Measurements from ENCODE around the gene RANBP10. TPM values are rescaled to one million over a fixed set of nuclear protein-coding genes. Genes with fewer than 3 reads are reported as not detected.

RANBP10 gene
- total RNA-seq, 1 donor from 2014 or later = 11.4 TPM

- Mint-ChIP-seq H3K4me1 (no peaks in the 10 kb centered on the region), H3K36me3 (peaks cover 6% of the 10 kb centered on the region), H3K9me3 (no peaks in the 10 kb centered on the region), H3K27ac (no peak overlapping the region), H3K4me3 (no peak overlapping the region), H3K27me3 (ENCODE audit: insufficient read depth, low read depth) (peaks cover 6% of the 10 kb centered on the region)
- TF ChIP-seq EZH2phosphoT487 (IDR thresholded peaks at IDR 0.05) (no peak), EZH2 (IDR thresholded peaks at IDR 0.05) (no peak), CTCF (IDR thresholded peaks at IDR 0.05) (no peak)
- Histone ChIP-seq H3K4me2 (no peak overlapping the region), H3K4me1 (no peaks in the 10 kb centered on the region), H2AFZ (replicated peaks) (no peak overlapping the region), H3K9me3 (ENCODE audit: low read depth) (no peaks in the 10 kb centered on the region), H3K9ac (no peak overlapping the region), H3K27me3 (no peaks in the 10 kb centered on the region), H3K36me3 (no peaks in the 10 kb centered on the region), H4K20me1 (ENCODE audit: low read depth) (no peaks in the 10 kb centered on the region), H3K4me3 (no peak overlapping the region), H3F3A (ENCODE audit: low read depth) (no peaks in the 10 kb centered on the region), H3K79me2 (ENCODE audit: low read depth) (no peaks in the 10 kb centered on the region), H3K27ac (no peak overlapping the region)
- no peak for DNase-seq (ENCODE audit: low spot score)
Observed at GRCh38 chr16:67730326-67730725, 76.0 kb downstream of the RANBP10 start.

- DNase-seq (ENCODE audit: low spot score) = no peak
- Histone ChIP-seq H3K27ac (no peak overlapping the region), H3K4me3 (no peak overlapping the region), H3K27me3 (no peaks in the 10 kb centered on the region), H4K20me1 (ENCODE audit: low read depth) (no peaks in the 10 kb centered on the region), H3K9ac (no peak overlapping the region), H3K4me1 (no peaks in the 10 kb centered on the region), H3F3A (ENCODE audit: low read depth) (no peaks in the 10 kb centered on the region), H3K9me3 (ENCODE audit: low read depth) (no peaks in the 10 kb centered on the region), H3K79me2 (ENCODE audit: low read depth) (no peaks in the 10 kb centered on the region), H2AFZ (replicated peaks) (no peak overlapping the region), H3K36me3 (no peaks in the 10 kb centered on the region), H3K4me2 (no peak overlapping the region)
- Mint-ChIP-seq H3K36me3 (peaks cover 6% of the 10 kb centered on the region), H3K9me3 (no peaks in the 10 kb centered on the region), H3K4me1 (no peaks in the 10 kb centered on the region), H3K27me3 (ENCODE audit: insufficient read depth, low read depth) (peaks cover 6% of the 10 kb centered on the region), H3K4me3 (no peak overlapping the region), H3K27ac (no peak overlapping the region)
- TF ChIP-seq CTCF (IDR thresholded peaks at IDR 0.05) = no peak
- TF ChIP-seq EZH2phosphoT487 (IDR thresholded peaks at IDR 0.05) = no peak
- no peak for TF ChIP-seq EZH2 (IDR thresholded peaks at IDR 0.05)
Observed at GRCh38 chr16:67729636-67730248, 76.6 kb downstream of the RANBP10 start.

- no peak overlapping the region for H3K9ac ChIP-seq
- no peaks in the 10 kb centered on the region for H3K79me2 ChIP-seq (ENCODE audit: low read depth)
- no peak overlapping the region for H3K4me3 ChIP-seq
- Mint-ChIP-seq H3K4me1 (no peaks in the 10 kb centered on the region), H3K36me3 (peaks cover 6% of the 10 kb centered on the region), H3K4me3 (no peak overlapping the region), H3K9me3 (no peaks in the 10 kb centered on the region), H3K27me3 (ENCODE audit: insufficient read depth, low read depth) (peaks cover 4% of the 10 kb centered on the region), H3K27ac (no peak overlapping the region)
- H3K4me2 ChIP-seq = no peak overlapping the region
- no peaks in the 10 kb centered on the region for H3K36me3 ChIP-seq
- no peak overlapping the region for H2AFZ ChIP-seq (replicated peaks)
- no peaks in the 10 kb centered on the region for H3K27me3 ChIP-seq
- H3K9me3 ChIP-seq (ENCODE audit: low read depth) = no peaks in the 10 kb centered on the region
- DNase-seq (ENCODE audit: low spot score) = no peak
- H3K4me1 ChIP-seq = no peaks in the 10 kb centered on the region
- TF ChIP-seq EZH2 (IDR thresholded peaks at IDR 0.05) = no peak
- no peak for TF ChIP-seq EZH2phosphoT487 (IDR thresholded peaks at IDR 0.05)
- no peak for TF ChIP-seq CTCF (IDR thresholded peaks at IDR 0.05)
- no peaks in the 10 kb centered on the region for H3F3A ChIP-seq (ENCODE audit: low read depth)
- no peak overlapping the region for H3K27ac ChIP-seq
- no peaks in the 10 kb centered on the region for H4K20me1 ChIP-seq (ENCODE audit: low read depth)
Observed at GRCh38 chr16:67727521-67728485, 78.6 kb downstream of the RANBP10 start.
